Measurements from ENCODE around the gene ARF1.
A peak's percentile ranks its signal among the peaks of the same experiment; 100 is the strongest.

ARF1 gene

DNA sequence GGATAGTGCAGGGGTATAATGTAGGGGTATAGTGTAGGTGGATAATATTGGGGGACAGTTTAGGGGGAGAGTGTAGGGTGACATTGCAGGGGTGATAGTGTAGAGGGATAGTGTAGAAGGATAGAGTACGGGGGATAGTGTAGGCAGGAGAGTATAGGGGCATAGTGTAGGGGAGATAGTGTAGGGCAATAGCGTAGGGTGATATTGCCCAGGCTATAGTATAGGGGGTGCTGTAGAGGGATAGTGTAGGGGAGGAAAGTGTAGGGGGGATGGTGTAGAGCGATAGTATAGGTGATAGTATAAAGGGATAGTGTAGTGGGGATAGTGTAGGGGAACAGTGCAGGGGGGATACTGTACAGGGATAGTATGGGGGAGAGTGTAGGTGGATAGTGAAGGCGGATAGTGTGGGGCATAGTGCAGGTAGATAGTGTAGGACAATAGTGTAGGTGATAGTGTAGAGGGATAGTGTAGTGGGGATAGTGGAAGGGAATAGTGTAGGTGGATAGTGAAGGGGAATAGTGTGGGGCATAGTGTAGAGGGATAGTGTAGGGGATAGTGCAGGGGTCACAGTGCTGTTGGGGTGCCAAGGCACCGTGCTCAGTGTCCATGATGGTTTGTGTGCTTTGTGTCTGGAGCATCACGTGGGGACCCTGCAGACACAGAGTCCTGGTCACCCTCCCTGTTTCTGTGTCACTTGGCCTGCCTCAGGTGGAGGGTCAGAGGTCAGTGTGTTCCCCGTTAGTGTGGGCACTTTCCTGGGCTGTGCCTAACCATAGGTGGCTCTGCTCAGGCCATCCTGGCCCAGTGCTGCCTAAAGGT lies 10.5 kb upstream of the ARF1 start:
- DNase-seq (ENCODE audit: low spot score) = no peak

DNA sequence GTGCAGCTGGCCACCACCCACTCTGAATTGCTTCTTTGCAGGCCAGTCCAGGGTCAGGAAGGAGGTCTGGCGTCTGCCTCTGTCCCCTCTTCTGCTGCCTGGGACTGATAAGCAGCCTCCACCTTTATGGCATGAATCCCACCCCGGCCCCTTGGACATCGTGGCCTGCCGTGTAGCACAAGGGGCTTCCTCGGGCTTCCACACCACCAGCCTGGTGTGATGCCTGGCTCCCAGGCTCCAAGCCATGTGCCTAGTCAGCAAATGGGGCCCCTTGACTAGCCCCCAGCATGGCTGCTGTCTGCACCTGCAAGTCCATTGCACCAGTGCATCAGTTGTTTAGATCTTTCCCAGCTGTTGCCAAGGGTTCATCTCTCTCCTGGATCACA lies 9.9 kb upstream of the ARF1 start:
- DNase-seq (ENCODE audit: low spot score) = no peak

DNA sequence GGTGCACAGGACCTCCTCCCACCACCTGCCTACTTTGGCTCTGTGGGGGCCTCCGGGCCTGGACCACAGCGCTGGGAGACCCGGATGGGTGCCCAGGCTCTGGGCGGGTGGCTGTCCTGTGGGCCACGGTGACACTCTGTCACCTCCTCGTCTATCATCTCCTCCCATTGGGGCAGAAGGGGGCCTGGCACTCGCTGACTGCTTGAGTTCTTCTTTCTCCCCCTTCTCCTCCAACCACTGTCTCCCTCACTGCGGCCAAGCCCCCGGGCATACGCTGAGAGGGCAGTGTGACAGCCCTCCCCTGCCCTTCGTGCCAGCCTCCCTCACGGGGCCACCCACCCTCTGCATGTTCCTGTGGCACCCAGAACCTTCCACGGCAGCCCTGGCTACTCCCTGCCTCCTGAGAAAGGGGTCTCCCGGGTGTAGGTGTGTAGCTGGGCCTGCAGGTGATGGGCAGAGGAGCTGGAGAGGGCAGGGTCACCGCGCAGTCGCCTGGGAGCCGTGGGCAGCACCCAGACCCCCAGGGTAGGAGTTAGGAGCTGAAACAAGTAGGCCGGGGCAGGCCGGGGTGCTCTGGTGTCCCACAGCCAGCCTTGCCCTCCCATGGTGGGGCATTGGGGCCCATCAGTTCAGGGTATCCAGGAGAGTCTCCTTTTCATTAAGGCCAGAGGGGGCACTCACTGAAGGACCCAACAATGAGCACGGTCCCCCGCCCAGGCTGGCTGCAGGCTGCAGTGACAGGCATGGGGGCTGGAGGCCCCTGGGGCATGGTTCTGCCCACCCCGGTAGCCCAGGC lies 9.2 kb upstream of the ARF1 start:
- no peak for DNase-seq (ENCODE audit: low spot score)

DNA sequence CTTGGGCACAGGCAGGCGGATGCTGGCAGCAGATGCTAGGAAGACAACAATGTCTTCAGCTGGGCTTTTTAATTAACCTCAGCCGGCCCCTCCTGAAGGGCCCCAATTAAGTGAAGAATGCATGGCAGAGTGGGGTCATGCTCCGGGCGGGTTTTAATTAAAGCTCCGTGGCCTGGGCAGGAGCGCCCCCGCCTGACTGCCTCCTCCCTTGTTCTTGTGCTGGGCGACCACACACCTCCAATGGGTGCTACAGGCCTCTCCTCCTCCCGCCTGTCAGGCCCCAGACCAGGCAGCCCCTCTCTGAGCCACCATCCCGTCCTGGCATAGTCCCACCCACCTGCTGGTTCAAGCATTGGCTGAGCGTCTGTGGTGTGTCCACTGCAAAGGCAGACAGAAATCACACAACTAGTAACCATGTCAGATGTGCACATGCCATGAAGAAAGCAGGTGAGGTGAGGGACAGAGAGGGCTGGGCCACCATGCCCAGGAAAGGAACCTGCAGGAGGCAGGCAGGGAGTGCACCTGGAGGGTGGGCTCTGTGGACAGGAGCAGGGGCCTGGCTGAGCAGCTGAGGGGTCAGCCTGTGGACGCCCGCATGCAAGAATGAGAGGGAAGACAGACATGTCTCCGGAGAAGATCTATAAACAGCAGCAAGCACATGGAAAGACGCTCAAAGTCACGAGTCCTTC lies 8.5 kb upstream of the ARF1 start:
- DNase-seq (ENCODE audit: low spot score) = no peak

DNA sequence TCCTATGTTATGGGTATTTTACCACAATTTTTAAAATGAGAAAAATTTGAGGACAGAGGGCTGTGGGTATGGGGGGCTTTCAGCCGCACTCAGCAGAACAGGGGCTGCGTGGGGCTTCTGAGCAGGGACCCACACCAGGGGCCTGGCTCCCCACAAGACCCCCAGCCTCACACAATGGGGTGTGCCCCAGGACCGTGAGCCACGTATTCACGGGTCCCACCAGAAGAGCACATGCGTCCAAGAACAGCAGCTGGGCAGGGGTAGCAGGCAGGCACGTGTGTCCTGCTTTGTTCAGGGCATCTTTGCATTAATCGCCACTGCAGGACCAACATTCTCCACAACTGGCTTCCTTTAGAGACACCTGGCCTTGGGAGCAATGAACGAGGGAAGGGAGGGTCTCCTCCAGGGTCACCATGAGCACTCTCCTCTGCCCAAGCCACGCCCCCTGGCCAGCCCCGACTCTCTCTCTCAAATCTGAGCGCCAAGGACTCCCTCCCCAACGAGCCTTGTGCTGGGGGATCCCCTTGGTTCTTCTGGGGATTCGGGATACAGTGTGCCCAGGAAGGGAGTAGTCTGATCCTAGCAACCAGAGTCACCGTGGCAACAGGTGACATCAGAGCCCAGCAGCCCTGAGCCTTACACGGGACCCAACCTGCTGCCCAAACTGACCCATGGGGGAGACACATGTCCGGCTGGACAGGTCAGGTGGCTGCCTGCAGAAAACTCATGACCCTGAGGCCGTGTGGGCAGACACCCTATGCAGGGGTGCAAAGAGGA lies 7.4 kb upstream of the ARF1 start:
- DNase-seq (ENCODE audit: low spot score) = no peak

DNA sequence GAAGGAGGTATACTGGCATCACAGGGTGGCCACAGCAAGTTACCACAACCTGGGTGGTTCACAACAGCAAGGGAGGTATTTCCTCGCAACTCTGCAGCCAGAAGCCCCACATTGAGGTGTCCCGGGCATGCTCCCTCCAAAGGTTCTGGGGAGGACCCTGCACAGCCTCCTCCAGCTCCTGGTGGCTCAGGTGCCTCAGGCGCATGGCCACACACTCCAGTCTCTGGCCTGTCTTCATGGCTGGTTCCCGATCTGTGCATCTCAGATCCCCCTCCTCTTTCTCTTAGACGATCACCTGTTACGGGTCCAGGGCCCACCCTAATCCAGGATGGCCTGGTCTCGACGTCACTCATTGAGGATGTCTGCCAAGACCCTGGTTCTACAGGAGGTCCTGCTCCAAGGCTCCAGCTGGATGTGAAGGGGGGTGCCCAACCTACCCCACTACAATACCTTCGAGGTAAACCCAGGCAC lies 6.7 kb upstream of the ARF1 start:
- no peak for DNase-seq (ENCODE audit: low spot score)

DNA sequence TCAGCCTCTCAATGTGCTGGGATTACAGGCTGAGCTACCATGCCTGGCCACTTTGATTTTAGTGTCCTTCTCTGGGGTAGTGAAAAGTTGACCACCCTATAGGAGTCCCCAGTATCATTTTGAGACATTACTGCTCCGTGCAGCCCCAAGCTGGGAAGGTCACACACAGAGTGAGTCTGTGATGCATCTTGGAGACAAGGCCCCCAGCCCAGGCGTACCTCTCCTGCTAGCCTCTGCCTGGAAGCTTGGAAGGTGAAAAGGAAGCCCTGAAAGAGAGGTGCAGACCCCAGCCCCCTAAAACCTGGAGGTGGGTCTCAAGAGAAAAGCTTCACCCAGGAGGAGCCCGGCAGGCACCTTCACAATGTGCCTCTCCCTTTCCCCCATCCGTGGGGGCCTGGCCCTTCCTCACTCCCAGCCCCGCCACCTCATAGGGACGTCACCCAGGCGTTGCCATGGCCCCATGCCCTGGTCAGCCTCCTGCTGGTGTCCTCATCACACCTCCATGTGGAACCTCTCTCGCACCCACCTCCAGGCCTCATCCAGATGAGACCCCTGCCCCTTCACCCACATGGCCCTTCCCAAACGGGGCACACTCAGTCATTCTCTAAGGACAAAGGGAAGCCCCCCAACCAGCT lies 5.6 kb upstream of the ARF1 start:
- no peak for DNase-seq (ENCODE audit: low spot score)

DNA sequence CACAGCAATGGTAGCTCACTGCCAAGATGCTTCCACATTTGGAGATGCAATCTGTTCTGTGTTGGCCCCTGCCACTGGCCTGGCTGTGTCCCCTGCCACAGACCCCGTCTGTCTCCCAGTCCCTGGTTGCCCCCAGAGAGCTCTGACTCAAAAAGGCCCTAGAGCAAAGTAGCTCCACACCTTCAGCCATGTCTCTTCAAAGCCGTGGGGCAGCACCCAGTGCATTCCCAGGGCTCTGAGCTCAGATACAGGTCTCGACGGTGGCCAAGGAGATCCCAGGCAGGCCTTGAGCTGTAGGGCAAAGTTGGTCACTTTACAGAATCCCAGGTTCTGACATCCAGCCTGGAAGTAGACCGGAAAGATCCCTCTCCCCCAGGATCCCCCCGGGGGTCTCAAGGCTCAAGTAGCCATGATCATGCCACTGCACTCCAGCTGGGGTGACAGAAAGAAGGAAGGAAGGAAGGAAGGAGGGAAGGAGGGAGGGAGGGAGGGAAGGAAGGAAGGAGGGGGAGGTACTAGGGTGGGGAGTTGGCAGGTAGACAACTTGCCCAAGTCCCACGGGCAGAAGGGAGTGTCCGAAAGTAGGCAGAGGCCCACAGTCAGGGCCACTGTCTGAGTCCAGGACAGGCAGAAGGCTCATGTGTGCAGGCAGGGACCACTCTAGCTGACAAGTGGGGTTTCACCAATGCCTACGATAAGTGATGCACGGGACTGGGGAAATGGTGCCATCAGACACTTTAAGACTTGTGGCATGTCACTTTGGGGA lies 4.8 kb upstream of the ARF1 start:
- no peak for DNase-seq (ENCODE audit: low spot score)

DNA sequence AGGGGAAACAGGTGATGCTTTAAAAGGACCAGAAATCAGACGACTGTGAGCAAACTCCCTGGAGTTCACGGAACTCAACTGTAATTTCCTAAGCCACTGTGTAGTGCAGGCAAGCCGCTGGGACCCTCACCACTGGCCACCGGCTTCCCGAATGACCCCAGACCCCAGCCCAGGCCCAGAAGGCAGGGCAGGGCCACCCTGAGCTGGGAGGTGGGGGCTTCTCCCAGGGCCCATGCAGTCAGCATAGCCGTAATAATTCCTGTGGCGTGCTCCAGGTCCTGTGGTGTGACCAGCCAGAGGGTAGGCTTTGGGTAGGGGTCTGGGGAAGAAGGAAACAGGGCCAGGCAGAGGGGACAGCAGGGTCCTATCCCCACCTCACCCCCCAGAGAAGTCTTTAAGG lies 3.5 kb upstream of the ARF1 start:
- no peak for DNase-seq (ENCODE audit: low spot score)

DNA sequence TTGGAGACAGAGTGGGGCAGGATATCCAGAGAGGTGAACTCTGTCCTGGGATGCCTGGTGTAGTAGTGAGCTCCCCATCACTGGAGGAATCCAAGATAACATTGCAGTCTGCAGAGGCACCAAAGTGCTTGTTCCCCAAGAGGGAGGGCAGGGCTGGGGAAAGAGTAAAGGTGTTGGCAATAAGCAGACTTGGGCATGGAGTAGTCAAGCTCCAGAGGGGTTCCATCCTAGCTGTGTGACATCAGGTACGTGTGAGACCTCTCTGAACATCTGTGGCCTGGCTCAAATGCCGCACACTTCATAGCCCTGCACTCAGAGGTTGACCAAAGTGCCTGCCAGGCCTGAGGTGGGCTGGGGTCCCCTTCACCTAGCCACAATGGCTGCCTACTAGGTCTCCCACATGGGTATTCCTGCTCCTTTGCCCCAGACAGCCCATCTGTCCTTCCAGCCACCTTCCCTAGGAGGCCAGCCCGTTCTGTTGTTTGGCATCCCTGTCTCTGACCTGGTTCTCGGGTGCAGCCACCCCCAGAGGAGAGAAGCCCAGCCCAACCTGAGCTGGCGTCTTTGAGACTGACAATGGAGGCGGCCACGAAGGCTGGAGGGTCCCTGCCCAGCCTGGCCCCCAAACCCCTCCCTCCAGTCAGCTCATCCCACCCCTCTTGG lies 2.8 kb upstream of the ARF1 start:
- no peak for DNase-seq (ENCODE audit: low spot score)

DNA sequence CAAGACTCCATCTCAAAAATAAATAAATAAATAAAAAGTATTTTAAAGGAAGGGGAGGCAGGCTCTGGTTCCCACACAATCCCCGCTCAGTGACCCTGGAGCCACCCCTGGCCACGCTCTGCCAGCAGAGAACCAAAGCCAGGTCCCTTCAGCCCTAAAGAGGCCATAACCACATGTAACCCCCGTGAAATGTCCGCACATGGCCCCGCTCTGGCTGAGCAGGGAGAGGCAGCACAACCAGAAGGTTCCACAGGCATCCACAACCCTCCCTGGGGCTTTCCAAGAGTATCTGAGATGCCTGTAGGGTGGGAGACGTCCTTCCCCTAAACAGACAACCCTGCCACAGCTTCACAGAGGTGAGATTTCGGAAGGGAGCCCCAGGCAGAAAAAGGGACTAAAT lies 1.4 kb upstream of the ARF1 start:
- DNase-seq (ENCODE audit: low spot score) = no peak

DNA sequence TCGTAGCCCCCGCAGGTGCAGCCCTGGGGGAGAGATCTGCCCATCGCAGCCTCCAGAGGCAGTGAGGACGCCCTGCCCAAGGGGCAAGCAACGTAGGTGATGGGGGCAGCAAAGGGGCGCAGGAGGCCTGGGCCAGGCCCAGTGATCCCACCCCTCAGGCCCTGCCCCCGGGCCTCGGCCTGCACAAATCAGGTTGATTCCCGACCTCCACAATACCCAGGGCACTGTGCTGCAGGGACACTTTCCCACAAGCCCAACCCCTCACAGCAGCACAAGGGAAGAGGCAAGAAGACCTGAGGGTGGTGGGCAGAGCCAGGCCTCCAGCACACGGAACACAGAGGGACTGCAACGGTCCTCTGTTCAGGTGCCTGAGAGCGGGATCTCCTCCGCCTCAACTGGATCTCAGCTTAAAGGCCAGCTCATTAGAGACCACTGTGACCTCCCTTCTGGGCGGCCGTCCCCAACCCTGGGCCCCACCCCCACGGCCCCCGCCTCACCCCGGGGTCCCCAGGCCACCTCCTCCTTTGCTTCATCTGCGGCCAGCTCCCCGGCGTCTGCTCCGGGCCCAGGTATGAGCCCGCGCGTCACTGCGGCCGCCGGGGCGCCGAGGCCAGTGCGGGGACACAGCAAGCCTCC lies 812 bp upstream of the ARF1 start:
- no peak for DNase-seq (ENCODE audit: low spot score)

DNA sequence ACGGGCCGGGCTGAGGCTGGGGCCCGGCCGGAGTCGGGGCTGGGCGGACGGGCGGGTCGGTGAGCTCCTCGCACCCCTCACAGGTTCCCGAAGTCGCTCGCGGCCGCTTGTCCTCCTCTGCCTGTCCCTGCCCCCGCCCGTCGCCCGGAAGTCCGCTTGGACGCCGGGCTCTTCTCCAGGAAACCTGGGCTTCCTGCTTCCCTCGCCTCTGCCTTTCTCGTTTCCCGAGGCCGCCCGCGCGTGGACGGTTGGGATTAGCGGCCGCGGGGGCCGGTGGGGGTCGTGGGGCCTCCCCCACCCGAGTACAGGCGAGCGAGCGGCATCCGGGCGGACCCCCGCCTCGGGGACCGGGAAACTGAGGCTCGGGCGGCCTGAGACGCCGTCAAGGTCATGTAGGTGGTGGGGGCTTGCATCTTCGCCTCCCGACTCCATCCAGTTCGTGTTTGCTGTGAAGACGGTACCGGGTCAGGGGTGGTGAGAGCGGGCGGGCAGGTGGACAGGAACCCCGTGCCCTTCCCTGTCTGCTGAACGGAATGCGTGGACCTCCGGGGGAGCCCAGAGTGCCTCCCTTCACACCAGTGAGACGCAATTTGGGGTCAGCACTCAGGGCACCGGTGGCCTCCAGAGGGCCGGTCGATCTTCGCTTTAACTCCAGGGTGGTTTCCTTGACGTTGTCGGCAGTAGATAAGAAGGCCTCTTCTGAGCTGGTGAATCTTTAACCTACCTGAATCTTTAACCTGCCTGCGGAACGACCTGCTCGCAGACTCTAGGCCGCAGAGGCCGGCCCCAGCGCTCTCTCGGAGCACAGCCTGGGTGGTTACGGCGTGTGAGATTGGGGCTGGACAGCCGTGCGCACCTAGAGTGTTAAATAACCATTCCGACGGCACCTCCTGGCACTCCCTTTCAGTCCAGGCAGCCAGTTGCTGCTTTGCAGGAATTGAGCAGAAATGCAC lies 686 bp downstream of the ARF1 start:
- no peak for DNase-seq (ENCODE audit: low spot score)

DNA sequence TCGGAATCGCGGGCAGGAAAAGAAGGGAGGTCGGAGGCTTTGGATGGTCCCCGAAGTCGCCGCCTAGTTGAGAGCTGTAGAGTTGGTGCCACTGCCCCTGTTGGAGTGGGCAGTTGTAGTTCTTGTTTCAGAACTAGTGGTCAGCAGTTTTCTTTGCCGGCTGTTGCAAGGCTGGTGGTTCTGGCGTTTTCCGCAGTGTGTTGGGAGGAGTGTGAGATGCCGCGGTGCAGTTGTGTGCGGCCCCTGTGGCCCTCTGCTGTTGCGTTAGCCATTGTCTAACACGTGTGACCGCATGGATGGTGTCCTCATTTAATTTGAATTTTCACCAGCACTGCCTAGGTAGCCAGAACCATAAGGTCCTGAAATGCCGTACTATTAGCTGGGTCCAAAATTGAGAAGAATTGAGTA lies 1.4 kb downstream of the ARF1 start:
- DNase-seq (ENCODE audit: low spot score) = no peak

DNA sequence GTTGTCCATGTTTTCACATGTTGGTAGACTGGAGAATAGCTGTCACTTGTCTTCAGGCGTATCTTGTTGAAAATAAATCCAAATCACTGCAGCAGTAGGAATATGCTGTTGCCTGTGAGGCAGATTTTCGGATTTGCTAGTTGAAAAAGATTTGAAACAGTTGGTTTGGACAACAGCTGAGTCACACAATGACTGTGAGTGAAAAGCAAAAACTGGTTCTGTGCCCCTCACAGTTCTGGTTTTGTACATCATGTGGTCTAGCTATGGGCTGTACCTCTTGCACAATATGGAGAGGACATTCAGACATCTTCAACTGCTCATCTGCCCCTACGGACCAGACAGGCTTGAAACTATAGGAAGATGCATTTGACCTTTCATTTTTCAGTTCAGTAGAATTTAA lies 1.8 kb downstream of the ARF1 start:
- no peak for DNase-seq (ENCODE audit: low spot score)

DNA sequence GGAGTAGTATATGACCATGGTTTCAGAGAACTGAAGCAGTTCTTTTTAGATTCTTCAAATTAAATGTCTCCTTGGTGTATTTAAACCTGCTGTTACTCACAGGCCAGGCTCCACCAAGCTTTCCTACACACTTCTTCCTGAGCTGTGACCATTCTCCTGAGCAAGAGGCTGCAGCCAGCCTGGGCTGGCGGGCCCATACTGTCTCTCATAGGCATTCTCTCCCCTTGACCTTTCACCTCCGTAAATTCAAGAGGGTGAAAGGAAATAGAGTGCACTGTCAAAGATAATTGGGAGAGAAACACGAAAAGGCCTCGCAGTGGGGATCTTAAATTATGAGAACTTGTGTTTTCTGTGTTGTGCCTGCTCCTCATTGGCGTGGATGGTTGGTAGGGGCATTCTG lies 2.3 kb downstream of the ARF1 start:
- DNase-seq (ENCODE audit: low spot score) = no peak

DNA sequence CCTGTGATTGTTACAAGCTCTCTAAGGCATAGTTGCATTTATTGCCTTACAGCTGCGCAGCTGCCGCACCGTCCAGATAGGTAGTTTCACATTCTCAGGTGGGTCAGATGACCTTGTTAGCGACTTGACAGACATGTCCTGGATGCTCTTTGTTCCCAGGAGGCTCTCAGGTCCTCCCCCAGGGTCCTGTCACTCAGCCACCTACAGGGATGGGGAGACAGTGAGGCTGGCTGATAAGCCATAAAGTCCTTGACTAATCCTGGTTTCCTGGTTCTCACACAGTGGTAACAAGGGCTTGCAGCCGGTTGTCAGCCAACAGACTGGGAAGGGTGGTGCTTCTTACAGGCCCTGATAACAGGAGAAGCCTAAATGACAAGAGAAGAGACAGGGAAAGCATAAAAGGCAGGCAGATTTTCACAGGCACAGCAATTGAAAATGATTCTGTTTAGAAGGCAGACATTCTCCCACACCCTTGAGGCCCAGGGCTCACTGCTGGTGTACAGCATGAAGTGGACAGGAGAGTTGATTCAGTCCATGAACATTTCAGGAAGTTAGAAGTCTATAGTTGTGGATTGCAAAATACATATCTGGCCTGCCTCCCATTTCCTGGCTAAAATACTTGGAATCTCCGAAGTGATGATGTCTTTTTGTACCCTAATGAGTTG lies 2.9 kb downstream of the ARF1 start:
- peak; percentile 82 for DNase-seq (ENCODE audit: low spot score)

DNA sequence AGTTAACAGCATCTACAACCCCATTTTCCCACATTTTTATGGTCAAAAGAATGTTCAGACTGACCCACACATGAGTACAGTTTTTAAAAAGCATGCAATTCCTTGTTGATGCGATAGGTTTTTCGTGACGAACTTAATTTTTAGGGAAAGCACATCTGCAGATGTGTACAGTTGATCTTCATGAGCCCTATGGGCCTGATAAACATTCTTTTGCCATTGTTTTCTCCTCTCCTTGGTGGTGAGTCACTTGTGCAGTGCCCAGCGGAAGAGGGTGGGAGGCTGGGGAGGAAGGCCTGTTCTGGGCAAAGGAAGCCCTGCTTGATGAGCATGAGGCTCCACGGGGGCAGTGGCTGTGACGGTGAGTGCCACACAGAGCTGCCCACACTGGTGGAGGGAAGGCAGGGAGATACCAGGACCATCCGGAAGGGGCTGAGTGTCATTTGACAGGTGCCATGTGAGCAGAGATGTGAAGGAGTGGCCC lies 5.3 kb downstream of the ARF1 start:
- peak; percentile 95 for DNase-seq (ENCODE audit: low spot score)

Data from kidney capillary endothelial cell (primary cell).